GM21576 (cell line): Measurements from ENCODE around the gene UCHL5.

ENCODE experiments used
- ATAC-seq: cut with Tn5 transposase; IDR thresholded peaks from one replicate; pipeline ENCODE4 v1.9.1; 2021; ENCODE audit warnings: mild to moderate bottlenecking, moderate library complexity; ENCODE audit not compliant: unreplicated experiment

Gene UCHL5

GRCh38 chr1:192973202-192973601, 86.0 kb downstream of the UCHL5 start:
- ATAC-seq, result no peak

DNA sequence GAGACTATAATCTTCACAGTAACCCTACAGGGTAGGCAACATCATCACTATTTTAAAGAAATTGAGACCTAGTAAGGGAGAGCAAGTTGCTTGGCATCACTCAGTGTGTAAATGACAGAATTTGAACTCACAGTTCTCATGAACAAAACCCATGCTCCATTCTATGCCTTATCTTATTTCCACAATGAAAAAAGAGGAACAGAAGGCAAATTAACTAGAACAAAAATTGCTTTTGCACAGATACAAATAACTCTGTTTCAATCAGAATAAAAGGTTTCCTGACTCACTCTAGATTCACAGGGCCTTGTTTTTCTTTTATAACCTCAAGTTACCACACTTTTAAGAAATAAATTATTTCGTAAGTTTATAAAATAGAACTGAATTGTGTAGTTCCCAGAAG, 90.1 kb downstream of the UCHL5 start:
- ATAC-seq, result no peak

DNA sequence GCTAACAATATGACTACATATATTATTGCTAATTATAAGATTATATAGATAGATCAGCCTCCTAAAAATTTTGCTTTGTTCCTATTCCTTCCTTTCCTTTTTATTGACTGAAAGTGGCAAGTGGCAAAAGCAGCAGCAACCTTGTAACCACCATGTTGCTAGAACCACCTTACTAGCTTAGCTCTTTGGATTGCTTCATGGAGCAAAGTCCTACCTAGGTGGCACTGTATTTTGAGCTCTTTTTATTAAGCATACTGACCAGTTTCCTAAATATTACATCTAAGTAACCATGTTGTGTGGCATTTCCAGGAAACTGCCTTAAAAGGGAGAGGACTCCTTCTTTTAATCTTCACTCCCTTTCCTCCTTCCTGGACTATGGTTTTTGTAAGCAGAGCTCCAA, 90.8 kb downstream of the UCHL5 start:
- no peak for ATAC-seq

- no peak for ATAC-seq
These were observed 91.3 kb downstream of the UCHL5 start for GRCh38 chr1:192967901-192968300.

DNA sequence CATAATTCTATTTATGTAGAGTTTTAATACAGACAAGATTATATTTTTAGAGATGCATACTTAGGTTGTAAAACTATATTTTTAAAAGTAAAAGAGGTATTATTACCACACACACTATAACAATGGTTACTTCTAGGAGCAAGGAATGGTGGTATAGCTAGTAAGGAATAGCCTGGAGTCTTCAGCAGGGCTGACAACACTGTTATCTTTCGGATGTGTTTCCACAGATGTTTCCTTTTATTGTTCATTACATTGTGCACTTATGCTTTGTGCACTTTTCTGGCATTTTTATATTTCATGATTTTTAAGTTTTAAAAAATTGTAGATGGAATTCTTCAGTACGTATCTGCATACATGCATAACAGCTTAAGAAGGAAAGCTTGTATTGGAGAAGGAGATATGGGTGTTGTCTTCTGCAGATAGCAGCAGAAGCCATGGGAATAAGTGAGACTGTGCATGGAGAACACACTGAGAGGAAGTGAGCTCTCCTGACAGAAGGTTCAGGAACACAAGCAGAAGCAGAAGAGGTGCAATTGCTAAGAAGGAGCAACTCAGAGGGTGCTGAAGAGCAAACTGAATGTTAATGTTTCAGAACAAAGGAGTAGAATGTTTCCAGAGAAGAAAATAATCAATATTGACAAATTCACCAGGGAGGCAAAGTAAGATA, 91.8 kb downstream of the UCHL5 start:
- ATAC-seq, result no peak

GRCh38 chr1:192966073-192966472, 93.1 kb downstream of the UCHL5 start:
- no peak for ATAC-seq

GRCh38 chr1:192962901-192963300, 96.3 kb downstream of the UCHL5 start:
- no peak for ATAC-seq
